ENCODE measurements around the gene SLBP. TPM values are rescaled to one million over a fixed set of nuclear protein-coding genes. Genes with fewer than 3 reads are reported as not detected.

Gene SLBP
- total and polyA plus RNA-seq, 10 of the 15 experiments (the other 5 are each of a cell fraction or from before 2014, with no cell fraction given), result 94.4 to 278 (median 158) TPM

GRCh38 chr4:1684506-1685234 lies 27.4 kb downstream of the SLBP start (continued):
- TF ChIP-seq IRF3 (IDR thresholded peaks at IDR 0.05) (no peak), HDAC6 (IDR thresholded peaks at IDR 0.05; ENCODE audit: unreplicated experiment) (no peak), MXI1 (IDR thresholded peaks at IDR 0.05; ENCODE audit: low read depth, low read length) (no peak), ZNF274 (IDR thresholded peaks at IDR 0.05; ENCODE audit: insufficient read depth, insufficient read length) (no peak), CEBPZ (IDR thresholded peaks at IDR 0.05; ENCODE audit: low read depth, low read length) (no peak)
- TF ChIP-seq, protein P1, sequence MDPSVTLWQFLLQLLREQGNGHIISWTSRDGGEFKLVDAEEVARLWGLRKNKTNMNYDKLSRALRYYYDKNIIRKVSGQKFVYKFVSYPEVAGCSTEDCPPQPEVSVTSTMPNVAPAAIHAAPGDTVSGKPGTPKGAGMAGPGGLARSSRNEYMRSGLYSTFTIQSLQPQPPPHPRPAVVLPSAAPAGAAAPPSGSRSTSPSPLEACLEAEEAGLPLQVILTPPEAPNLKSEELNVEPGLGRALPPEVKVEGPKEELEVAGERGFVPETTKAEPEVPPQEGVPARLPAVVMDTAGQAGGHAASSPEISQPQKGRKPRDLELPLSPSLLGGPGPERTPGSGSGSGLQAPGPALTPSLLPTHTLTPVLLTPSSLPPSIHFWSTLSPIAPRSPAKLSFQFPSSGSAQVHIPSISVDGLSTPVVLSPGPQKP (IDR thresholded peaks at IDR 0.05; ENCODE audit: low read depth, low read length), result no peak
- TF ChIP-seq, protein P2, sequence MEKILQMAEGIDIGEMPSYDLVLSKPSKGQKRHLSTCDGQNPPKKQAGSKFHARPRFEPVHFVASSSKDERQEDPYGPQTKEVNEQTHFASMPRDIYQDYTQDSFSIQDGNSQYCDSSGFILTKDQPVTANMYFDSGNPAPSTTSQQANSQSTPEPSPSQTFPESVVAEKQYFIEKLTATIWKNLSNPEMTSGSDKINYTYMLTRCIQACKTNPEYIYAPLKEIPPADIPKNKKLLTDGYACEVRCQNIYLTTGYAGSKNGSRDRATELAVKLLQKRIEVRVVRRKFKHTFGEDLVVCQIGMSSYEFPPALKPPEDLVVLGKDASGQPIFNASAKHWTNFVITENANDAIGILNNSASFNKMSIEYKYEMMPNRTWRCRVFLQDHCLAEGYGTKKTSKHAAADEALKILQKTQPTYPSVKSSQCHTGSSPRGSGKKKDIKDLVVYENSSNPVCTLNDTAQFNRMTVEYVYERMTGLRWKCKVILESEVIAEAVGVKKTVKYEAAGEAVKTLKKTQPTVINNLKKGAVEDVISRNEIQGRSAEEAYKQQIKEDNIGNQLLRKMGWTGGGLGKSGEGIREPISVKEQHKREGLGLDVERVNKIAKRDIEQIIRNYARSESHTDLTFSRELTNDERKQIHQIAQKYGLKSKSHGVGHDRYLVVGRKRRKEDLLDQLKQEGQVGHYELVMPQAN (conservative IDR thresholded peaks at IDR 0.05), result peak; percentile 53
- TF ChIP-seq, protein P3, sequence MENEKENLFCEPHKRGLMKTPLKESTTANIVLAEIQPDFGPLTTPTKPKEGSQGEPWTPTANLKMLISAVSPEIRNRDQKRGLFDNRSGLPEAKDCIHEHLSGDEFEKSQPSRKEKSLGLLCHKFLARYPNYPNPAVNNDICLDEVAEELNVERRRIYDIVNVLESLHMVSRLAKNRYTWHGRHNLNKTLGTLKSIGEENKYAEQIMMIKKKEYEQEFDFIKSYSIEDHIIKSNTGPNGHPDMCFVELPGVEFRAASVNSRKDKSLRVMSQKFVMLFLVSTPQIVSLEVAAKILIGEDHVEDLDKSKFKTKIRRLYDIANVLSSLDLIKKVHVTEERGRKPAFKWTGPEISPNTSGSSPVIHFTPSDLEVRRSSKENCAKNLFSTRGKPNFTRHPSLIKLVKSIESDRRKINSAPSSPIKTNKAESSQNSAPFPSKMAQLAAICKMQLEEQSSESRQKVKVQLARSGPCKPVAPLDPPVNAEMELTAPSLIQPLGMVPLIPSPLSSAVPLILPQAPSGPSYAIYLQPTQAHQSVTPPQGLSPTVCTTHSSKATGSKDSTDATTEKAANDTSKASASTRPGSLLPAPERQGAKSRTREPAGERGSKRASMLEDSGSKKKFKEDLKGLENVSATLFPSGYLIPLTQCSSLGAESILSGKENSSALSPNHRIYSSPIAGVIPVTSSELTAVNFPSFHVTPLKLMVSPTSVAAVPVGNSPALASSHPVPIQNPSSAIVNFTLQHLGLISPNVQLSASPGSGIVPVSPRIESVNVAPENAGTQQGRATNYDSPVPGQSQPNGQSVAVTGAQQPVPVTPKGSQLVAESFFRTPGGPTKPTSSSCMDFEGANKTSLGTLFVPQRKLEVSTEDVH (IDR thresholded peaks at IDR 0.05; ENCODE audit: low read depth, partially characterized antibody), result no peak
- TF ChIP-seq, protein P4, sequence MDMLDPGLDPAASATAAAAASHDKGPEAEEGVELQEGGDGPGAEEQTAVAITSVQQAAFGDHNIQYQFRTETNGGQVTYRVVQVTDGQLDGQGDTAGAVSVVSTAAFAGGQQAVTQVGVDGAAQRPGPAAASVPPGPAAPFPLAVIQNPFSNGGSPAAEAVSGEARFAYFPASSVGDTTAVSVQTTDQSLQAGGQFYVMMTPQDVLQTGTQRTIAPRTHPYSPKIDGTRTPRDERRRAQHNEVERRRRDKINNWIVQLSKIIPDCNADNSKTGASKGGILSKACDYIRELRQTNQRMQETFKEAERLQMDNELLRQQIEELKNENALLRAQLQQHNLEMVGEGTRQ (IDR thresholded peaks at IDR 0.05; ENCODE audit: borderline replicate concordance, low read depth, low read length), result no peak
- TF ChIP-seq, protein P5, sequence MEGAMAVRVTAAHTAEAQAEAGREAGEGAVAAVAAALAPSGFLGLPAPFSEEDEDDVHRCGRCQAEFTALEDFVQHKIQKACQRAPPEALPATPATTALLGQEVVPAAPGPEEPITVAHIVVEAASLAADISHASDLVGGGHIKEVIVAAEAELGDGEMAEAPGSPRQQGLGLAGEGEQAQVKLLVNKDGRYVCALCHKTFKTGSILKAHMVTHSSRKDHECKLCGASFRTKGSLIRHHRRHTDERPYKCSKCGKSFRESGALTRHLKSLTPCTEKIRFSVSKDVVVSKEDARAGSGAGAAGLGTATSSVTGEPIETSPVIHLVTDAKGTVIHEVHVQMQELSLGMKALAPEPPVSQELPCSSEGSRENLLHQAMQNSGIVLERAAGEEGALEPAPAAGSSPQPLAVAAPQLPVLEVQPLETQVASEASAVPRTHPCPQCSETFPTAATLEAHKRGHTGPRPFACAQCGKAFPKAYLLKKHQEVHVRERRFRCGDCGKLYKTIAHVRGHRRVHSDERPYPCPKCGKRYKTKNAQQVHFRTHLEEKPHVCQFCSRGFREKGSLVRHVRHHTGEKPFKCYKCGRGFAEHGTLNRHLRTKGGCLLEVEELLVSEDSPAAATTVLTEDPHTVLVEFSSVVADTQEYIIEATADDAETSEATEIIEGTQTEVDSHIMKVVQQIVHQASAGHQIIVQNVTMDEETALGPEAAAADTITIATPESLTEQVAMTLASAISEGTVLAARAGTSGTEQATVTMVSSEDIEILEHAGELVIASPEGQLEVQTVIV (IDR thresholded peaks at IDR 0.05; ENCODE audit: borderline replicate concordance, partially characterized antibody), result no peak

Measured in GM12878 (cell line).